ENCODE results near the gene NECTIN1.

NECTIN1 gene, protein sequence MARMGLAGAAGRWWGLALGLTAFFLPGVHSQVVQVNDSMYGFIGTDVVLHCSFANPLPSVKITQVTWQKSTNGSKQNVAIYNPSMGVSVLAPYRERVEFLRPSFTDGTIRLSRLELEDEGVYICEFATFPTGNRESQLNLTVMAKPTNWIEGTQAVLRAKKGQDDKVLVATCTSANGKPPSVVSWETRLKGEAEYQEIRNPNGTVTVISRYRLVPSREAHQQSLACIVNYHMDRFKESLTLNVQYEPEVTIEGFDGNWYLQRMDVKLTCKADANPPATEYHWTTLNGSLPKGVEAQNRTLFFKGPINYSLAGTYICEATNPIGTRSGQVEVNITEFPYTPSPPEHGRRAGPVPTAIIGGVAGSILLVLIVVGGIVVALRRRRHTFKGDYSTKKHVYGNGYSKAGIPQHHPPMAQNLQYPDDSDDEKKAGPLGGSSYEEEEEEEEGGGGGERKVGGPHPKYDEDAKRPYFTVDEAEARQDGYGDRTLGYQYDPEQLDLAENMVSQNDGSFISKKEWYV

DNA sequence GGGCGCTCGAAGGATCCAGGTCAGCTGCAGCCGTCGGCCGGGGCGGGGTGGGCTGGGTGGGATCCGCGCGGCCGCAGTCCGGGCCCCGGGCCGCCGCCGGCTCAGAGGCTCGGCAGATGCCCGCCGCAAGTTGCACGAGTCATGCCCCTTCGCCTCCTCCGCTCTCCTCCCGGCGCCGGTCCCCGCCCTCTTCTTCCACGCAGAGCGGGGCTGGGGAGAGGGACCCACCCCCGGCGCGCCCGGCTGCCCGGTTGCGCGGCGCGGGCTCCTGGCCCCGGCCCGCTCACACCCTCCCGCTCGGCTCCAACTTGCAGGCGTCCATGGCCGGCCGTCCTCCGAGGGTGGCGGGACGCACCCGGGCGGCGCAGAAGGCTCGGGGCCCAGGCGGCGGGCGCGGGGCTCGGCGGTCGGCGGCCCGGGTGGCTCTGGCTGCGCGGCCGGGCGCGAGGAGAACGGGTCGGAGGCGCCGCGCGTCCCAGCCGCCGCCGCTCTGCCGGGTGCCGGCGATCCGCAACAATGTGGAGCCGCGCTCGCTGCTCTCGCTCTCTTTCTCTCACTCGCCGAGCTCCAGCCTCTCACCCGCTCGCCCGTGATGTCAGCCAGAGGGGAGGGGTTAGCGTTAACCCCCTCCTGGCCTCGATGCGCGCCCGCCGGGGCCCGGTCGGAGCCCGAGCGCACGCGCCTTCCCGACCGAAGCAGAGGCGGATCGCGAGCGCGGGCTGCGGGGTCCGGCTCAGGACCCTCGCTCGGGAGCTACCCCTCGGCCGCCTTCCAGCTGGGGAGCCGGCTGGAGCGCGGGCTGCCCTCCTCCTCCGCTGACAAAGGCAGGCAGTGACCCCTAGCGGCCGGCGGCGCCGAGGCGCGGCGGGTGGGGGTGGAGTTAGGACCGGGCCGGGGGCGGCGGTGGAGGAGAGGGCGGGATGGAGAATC lies at the start of gene NECTIN1:
TSS of gene NECTIN1 (minus strand) at position 550 of the 930 bp plus-strand sequence. CDS start 647 bp downstream, outside the sequence.
- DNase-seq (ENCODE audit: low read depth in 2 of 2), result peak; percentile 71 to 76

- no peak for DNase-seq (ENCODE audit: low read depth in 2 of 2)
These were observed 49.6 kb upstream of the NECTIN1 start for GRCh38 chr11:119778391-119779194.

- DNase-seq (ENCODE audit: low read depth in 2 of 2), result no peak
These were observed 48.9 kb upstream of the NECTIN1 start for GRCh38 chr11:119777940-119778339.

- DNase-seq (ENCODE audit: low read depth in 2 of 2), result no peak
These were observed 47.7 kb upstream of the NECTIN1 start for GRCh38 chr11:119776651-119777050.

DNA sequence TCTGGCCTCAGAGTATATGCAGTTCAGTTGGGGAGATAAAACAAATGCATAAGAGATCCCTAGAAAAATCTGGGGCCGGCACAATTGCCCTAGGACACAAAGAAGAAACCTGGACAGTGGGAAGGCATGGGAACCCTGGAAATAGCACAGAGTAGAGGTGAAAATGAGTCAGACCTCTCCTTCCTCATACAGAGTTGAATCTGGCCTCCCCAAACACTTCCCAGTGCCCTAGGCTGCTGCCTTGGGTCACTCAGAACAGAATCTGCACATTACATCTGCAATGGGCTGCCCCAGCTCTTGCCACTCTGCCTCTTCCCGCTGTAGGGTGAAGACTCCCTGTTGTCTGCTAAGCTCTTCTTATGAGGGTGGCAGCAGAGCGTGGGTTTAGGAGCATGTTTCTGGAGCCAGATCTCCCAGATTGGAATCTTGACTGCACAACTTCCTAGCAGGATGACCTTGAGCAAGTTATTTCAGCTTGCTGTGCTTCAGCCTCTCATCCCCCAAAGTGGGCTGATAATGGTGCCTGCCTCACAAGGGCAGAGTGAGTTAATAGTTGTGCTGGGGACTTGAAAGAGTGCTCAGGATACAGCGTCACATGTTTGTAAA lies 47.1 kb upstream of the NECTIN1 start:
- no peak for DNase-seq (ENCODE audit: low read depth in 2 of 2)

DNA sequence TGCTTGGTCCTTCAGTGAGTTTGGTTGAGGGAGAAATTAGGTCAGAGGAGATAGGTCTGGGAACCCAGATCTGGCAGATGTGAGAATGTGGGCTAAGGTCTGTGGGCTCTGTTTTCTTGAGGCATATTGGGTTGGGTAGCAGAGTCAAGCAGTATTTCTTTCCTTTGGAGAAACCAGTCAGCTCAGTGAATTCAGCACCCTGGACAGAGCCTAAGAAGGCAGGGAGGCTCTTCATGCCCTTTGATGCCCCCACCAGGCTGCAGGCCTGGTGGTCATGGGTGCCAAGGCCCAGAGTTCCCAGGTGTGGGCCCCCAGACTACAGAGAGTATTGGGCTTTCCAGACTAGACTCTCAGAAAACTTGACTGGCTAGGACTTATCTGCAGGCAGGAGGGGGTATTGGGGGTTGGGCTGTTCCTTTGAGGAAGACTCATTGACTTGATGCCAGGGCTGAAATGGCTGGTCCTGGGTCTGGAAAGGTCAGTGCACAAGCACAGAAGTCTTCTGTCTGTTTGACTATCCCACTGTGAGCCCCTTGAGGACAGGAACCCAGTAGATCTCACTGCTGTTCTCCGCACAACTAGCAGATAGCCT lies 45.3 kb upstream of the NECTIN1 start:
- no peak for DNase-seq (ENCODE audit: low read depth in 2 of 2)

DNA sequence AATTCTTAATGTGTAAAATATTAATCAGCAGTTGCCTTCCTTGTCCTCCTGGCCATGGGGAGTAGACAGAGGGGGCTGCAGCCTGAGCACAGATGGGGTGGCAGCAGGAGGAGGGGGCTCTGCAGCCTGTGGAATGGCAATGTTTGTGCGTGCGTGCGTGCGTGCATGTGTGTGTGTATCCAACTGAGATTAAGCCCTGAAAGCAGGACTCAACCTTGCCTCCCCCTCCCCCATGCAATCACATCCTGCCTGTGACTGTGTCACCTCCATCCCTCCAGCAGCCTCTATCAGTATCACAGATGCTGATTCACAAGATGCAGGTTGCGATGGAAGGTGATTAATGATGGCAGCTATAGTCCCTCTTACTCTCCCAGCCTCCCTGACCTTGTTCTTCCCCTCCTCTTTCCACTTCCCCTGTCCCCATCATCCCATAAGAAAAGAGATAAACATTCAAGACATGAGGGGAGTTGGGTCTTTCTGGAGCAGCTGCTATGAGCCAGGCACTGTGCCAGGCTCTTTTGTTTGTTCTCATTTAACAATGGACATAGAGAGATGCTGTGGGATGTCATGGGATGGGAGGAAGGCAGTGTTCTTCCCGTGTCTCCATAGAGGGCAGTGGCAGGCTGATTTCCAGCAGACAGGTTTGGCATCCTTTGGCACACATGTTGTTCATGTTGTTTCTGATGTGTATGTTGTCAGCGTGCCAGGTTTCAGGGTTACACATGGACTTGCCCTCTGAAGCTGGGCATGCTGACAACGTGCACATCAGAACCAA lies 43.8 kb upstream of the NECTIN1 start:
- DNase-seq (ENCODE audit: low read depth in 2 of 2), result no peak

GRCh38 chr11:119772076-119772475 lies 43.1 kb upstream of the NECTIN1 start:
- no peak for DNase-seq (ENCODE audit: low read depth in 2 of 2)

DNA sequence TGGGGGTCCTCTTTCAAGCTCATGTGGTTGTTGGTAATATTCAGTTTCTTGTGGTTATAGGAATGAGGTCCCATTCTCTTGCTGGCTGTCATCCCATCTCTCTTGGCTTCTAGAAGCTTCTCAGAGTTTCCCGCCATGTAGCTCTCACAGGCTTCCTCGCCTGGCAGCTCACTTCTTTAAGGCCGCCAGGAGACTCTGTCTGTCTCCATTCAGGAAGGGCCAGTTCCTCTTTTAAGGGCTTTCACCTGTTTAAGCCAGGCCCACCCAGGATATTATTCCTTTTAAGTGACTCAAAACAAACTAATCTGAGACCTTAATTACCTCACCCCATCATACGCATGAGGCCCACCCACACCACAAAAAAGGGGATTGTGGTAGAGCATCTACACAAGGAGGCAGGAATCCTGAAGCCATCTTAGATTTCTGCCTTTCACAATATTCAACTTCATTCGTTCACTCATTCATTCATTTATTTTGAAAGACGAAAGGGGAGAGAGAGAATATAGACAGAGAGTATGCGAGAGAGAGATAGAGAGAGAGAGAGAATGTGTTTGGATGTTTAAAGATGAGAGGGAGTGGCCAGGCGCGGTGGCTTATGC lies 42.3 kb upstream of the NECTIN1 start:
- DNase-seq (ENCODE audit: low read depth in 2 of 2), result no peak

DNA sequence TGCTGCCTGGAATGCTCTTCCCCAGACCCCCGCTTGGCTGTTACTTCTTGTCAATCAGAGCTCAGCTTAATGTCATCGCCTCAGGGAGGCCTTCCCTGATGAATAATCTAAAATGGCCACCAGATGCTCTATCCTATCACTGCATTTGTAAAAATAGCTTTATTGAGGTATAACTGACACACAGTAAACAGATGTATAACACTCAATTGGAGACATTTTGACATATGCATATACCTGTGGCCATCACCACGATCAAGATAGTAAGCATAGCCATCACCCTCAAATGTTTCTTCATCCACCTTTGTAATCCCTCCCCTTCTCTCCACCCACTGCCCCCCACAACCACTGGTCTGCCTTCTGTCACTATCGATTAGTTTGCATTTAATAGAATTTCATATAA lies 36.6 kb upstream of the NECTIN1 start:
- no peak for DNase-seq (ENCODE audit: low read depth in 2 of 2)

- no peak for DNase-seq (ENCODE audit: low read depth in 2 of 2)
These were observed 35.3 kb upstream of the NECTIN1 start for GRCh38 chr11:119764108-119764868.

GRCh38 chr11:119763071-119763728 lies 34.2 kb upstream of the NECTIN1 start:
- DNase-seq (ENCODE audit: low read depth in 2 of 2), result no peak

- DNase-seq (ENCODE audit: low read depth in 2 of 2), result no peak
These were observed 30.9 kb upstream of the NECTIN1 start for GRCh38 chr11:119759747-119760412.

- DNase-seq (ENCODE audit: low read depth in 2 of 2), result no peak
These were observed 30.3 kb upstream of the NECTIN1 start for GRCh38 chr11:119759324-119759723.

DNA sequence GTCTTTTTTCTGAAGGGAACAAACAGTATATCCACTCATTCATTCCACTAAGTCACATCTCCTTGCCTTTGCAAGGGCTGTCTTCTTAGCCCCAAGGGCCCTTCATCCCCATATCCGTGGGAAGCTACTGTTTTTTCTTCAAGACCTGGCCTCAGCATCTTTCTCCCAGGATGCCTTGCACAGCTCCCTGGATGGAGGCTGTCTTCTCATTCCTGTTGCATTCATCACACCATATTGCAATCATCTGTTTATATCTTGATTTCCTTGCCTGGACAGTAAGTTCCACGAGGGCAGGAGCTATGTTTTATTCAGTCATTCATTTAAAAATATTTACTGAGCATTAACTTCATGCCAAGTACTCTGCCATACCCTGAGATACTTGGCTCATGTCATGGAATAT lies 29.3 kb upstream of the NECTIN1 start:
- no peak for DNase-seq (ENCODE audit: low read depth in 2 of 2)

- DNase-seq (ENCODE audit: low read depth in 2 of 2), result no peak
These were observed 28.4 kb upstream of the NECTIN1 start for GRCh38 chr11:119757378-119757777.

GRCh38 chr11:119756169-119756865 lies 27.3 kb upstream of the NECTIN1 start:
- DNase-seq (ENCODE audit: low read depth in 2 of 2), result no peak
